22Rv1 (cell line): ENCODE results near the gene KCNH1.

Source experiments
- ZFX ChIP-seq: fragments of 450-650 bp; IDR thresholded peaks from 2 replicates; pipeline ENCODE4 v1.6.1; 2017; ENCODE audit warnings: antibody characterized with exemption, borderline replicate concordance
- TF ChIP-seq, protein P1 (sequence below): fragments of 450-650 bp; IDR thresholded peaks from 2 replicates; pipeline ENCODE4 v1.5.1; 2017; ENCODE audit warnings: mild to moderate bottlenecking

GRCh38 chr1:210757677-210758076 is 376.3 kb downstream of the KCNH1 start:
- TF ChIP-seq, protein P1, sequence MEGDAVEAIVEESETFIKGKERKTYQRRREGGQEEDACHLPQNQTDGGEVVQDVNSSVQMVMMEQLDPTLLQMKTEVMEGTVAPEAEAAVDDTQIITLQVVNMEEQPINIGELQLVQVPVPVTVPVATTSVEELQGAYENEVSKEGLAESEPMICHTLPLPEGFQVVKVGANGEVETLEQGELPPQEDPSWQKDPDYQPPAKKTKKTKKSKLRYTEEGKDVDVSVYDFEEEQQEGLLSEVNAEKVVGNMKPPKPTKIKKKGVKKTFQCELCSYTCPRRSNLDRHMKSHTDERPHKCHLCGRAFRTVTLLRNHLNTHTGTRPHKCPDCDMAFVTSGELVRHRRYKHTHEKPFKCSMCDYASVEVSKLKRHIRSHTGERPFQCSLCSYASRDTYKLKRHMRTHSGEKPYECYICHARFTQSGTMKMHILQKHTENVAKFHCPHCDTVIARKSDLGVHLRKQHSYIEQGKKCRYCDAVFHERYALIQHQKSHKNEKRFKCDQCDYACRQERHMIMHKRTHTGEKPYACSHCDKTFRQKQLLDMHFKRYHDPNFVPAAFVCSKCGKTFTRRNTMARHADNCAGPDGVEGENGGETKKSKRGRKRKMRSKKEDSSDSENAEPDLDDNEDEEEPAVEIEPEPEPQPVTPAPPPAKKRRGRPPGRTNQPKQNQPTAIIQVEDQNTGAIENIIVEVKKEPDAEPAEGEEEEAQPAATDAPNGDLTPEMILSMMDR: no peak
- TF ChIP-seq ZFX: no peak
